MCF 10A (cell line): ENCODE data around the gene SLC5A2. TPM values are rescaled to one million over a fixed set of nuclear protein-coding genes. Genes with fewer than 3 reads are reported as not detected.

ENCODE experiments used
- BruUV-seq: library from RNA; stranded (reverse); fragments of 400-500 nt; replicated peaks from 2 replicates; lab custom pipeline; 2021; lab: Mats Ljungman, UMichigan
- CTCF ChIA-PET: fragments of 300-600 bp; sonication (Branson Sonifier 250); formaldehyde crosslinking; extraction: SDS; loops from one replicate; lab custom pipeline; 2021; ENCODE audit warnings: antibody characterized with exemption, inconsistent platforms; lab: Yijun Ruan, JAX
- POLR2A ChIA-PET: fragments of 300-600, 350-650 bp; sonication (Branson Sonifier 250); formaldehyde crosslinking; extraction: SDS; loops from one replicate; lab custom pipeline; 2020; ENCODE audit warnings: antibody characterized with exemption, inconsistent platforms; lab: Yijun Ruan, JAX
- DNase-seq: peaks from one replicate; pipeline ENCODE4 v3.0.0-alpha.2; 2018; ENCODE audit not compliant: unreplicated experiment
- H3K27ac Mint-ChIP-seq: one replicate; pipeline ENCODE4 v1.8.0; 2022; ENCODE audit warnings: mild to moderate bottlenecking, low read depth, mixed read lengths; ENCODE audit not compliant: unreplicated experiment
- H3K27me3 Mint-ChIP-seq: one replicate; pipeline ENCODE4 v1.8.0; 2022; ENCODE audit warnings: mixed read lengths; ENCODE audit not compliant: insufficient read depth, unreplicated experiment
- H3K36me3 Mint-ChIP-seq: one replicate; pipeline ENCODE4 v1.8.0; 2022; ENCODE audit warnings: mild to moderate bottlenecking, moderate library complexity, mixed read lengths; ENCODE audit not compliant: insufficient read depth, unreplicated experiment
- H3K4me1 Mint-ChIP-seq: one replicate; pipeline ENCODE4 v1.8.0; 2022; ENCODE audit warnings: mixed read lengths; ENCODE audit not compliant: insufficient read depth, unreplicated experiment
- H3K4me3 Mint-ChIP-seq: one replicate; pipeline ENCODE4 v1.8.0; 2022; ENCODE audit warnings: mild to moderate bottlenecking, moderate library complexity, mixed read lengths; ENCODE audit not compliant: unreplicated experiment
- H3K9me3 Mint-ChIP-seq: one replicate; pipeline ENCODE4 v1.8.0; 2022; ENCODE audit warnings: mixed read lengths; ENCODE audit not compliant: unreplicated experiment
- intact Hi-C: fragments of 100-400 bp; cut with micrococcal nuclease; formaldehyde crosslinking; loops from 2 replicates; pipeline ENCODE4 v1.14.1; 2022
- total RNA-seq: library from RNA; stranded (reverse); gene quantifications from 2 replicates; pipeline ENCODE4 v1.2.3, GENCODE V29; 2022
- TF ChIP-seq, protein P1 (sequence below): fragments of 200-600 bp; IDR thresholded peaks from one replicate; pipeline ENCODE4 v1.8.0; 2022; ENCODE audit warnings: antibody characterized with exemption, mild to moderate bottlenecking; ENCODE audit not compliant: unreplicated experiment

SLC5A2 gene
- total RNA-seq, 1 experiment from 2014 or later = not detected

- ChIA-PET POLR2A (interaction anchor here (0.6 to 4.9 kb wide), 31 partner anchors 8 to 520 kb away, joined by 3 to 40 read pairs (median 5); partner anchors contain the start of genes FUS, KAT8, PRSS8 and RUSF1), CTCF (interaction anchor here (0.6 to 8.4 kb wide), 34 partner anchors 8 to 535 kb away, joined by 3 to 65 read pairs (median 4); partner anchors contain the start of genes FUS, HSD3B7, RUSF1 and ZNF843)
- Mint-ChIP-seq H3K27me3 (no peaks in the 10 kb centered on the region), H3K4me1 (peaks cover 14% of the 10 kb centered on the region), H3K27ac (peak overlapping the region; percentile 97), H3K4me3 (peak overlapping the region; percentile 88), H3K36me3 (peaks cover 47% of the 10 kb centered on the region), H3K9me3 (no peaks in the 10 kb centered on the region)
- DNase-seq = peak; percentile 99
- intact Hi-C loops = loop anchor here (2.0 to 10.0 kb wide), 3 partner anchors 235 to 409 kb away; a partner anchor contains a TSS
- BruUV-seq = no TSS peak
- TF ChIP-seq, protein P1, sequence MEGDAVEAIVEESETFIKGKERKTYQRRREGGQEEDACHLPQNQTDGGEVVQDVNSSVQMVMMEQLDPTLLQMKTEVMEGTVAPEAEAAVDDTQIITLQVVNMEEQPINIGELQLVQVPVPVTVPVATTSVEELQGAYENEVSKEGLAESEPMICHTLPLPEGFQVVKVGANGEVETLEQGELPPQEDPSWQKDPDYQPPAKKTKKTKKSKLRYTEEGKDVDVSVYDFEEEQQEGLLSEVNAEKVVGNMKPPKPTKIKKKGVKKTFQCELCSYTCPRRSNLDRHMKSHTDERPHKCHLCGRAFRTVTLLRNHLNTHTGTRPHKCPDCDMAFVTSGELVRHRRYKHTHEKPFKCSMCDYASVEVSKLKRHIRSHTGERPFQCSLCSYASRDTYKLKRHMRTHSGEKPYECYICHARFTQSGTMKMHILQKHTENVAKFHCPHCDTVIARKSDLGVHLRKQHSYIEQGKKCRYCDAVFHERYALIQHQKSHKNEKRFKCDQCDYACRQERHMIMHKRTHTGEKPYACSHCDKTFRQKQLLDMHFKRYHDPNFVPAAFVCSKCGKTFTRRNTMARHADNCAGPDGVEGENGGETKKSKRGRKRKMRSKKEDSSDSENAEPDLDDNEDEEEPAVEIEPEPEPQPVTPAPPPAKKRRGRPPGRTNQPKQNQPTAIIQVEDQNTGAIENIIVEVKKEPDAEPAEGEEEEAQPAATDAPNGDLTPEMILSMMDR = no peak
These were observed 23.0 kb upstream of the SLC5A2 start for GRCh38 chr16:31459687-31460581.

GRCh38 chr16:31460582-31461002 lies 22.3 kb upstream of the SLC5A2 start:
- BruUV-seq = TSS peak; percentile 53
- intact Hi-C loops = no loop called here
- Mint-ChIP-seq H3K27ac (peak overlapping the region; percentile 97), H3K27me3 (no peaks in the 10 kb centered on the region), H3K4me1 (peaks cover 14% of the 10 kb centered on the region), H3K4me3 (peak overlapping the region; percentile 88), H3K9me3 (no peaks in the 10 kb centered on the region), H3K36me3 (peaks cover 54% of the 10 kb centered on the region)
- peak; percentile 58 for DNase-seq
- POLR2A ChIA-PET = interaction anchor here (0.6 to 4.9 kb wide), 20 partner anchors 8 to 502 kb away, joined by 3 to 40 read pairs (median 8); partner anchors contain the start of genes FUS, KAT8, RUSF1 and ZNF267
- CTCF ChIA-PET = interaction anchor here (0.6 to 8.4 kb wide), 39 partner anchors 9 to 536 kb away, joined by 3 to 65 read pairs (median 4); partner anchors contain the start of genes FUS, HSD3B7, RUSF1 and ZNF843
- TF ChIP-seq, protein P1 = peak; percentile 36

GRCh38 chr16:31461201-31461920 lies 21.6 kb upstream of the SLC5A2 start:
- intact Hi-C loops = no loop called here
- Mint-ChIP-seq H3K36me3 (peaks cover 61% of the 10 kb centered on the region), H3K27me3 (no peaks in the 10 kb centered on the region), H3K27ac (peak overlapping the region; percentile 66), H3K4me3 (no peak overlapping the region), H3K4me1 (peaks cover 14% of the 10 kb centered on the region), H3K9me3 (no peaks in the 10 kb centered on the region)
- ChIA-PET CTCF (interaction anchor here (0.6 to 8.4 kb wide), 27 partner anchors 8 to 476 kb away, joined by 3 to 65 read pairs (median 6); partner anchors contain the start of genes FUS, HSD3B7, RUSF1 and ZNF843), POLR2A (interaction anchor here (0.6 to 4.9 kb wide), 18 partner anchors 8 to 502 kb away, joined by 3 to 40 read pairs (median 11); partner anchors contain the start of genes FUS, KAT8, RUSF1 and ZNF267)
- no TSS peak for BruUV-seq
- TF ChIP-seq, protein P1 = no peak
- DNase-seq = no peak
